GM12892 (cell line): Measurements from ENCODE around the gene INTS2.

Experiments
- POLR2A ChIP-seq: IDR thresholded peaks from 2 replicates; pipeline ENCODE4 v1.6.1; 2011; ENCODE audit warnings: low read depth, low read length, control low read depth
- POLR2AphosphoS5 ChIP-seq: IDR thresholded peaks from 2 replicates; pipeline ENCODE4 v1.6.1; 2011; ENCODE audit warnings: low read depth, low read length, control low read depth

- TF ChIP-seq POLR2A, result no peak
- TF ChIP-seq POLR2AphosphoS5, result no peak
Observed at GRCh38 chr17:61847659-61848058, 80.1 kb downstream of the INTS2 start.
